Hepatocyte (in vitro differentiated cells): ENCODE data around the gene SPDYE1.

Experiments used
- CTCF ChIP-seq: fragments of 200-600 bp; sonication (generic); IDR thresholded peaks from 2 replicates; pipeline ENCODE4 v1.5.1; 2016; ENCODE audit warnings: antibody characterized with exemption, mild to moderate bottlenecking; ENCODE audit not compliant: poor library complexity
- EZH2 ChIP-seq: fragments of 200-600 bp; sonication (generic); IDR thresholded peaks from 2 replicates; pipeline ENCODE4 v1.6.1; 2016; ENCODE audit warnings: antibody characterized with exemption, mild to moderate bottlenecking, borderline replicate concordance

GRCh38 chr7:44057849-44058758 is 60.4 kb downstream of the SPDYE1 start:
- TF ChIP-seq CTCF = no peak
- no peak for TF ChIP-seq EZH2
